HG02885 (cell line): ENCODE data around the gene PAX2.

Experiments used
- ATAC-seq: cut with Tn5 transposase; IDR thresholded peaks from one replicate; pipeline ENCODE4 v1.9.1; 2021; ENCODE audit warnings: mild to moderate bottlenecking; ENCODE audit not compliant: unreplicated experiment, poor library complexity

The PAX2 gene

GRCh38 chr10:100829097-100829870 lies 83.9 kb downstream of the PAX2 start:
- no peak for ATAC-seq

GRCh38 chr10:100829933-100830727 lies 84.7 kb downstream of the PAX2 start:
- ATAC-seq = no peak

- ATAC-seq = no peak
Observed at GRCh38 chr10:100830728-100831111, 85.3 kb downstream of the PAX2 start.

GRCh38 chr10:100831742-100832141 lies 86.4 kb downstream of the PAX2 start:
- no peak for ATAC-seq

GRCh38 chr10:100835810-100836209 lies 90.4 kb downstream of the PAX2 start:
- no peak for ATAC-seq

GRCh38 chr10:100836891-100837290 lies 91.5 kb downstream of the PAX2 start:
- no peak for ATAC-seq

GRCh38 chr10:100837300-100837699 lies 91.9 kb downstream of the PAX2 start:
- no peak for ATAC-seq

GRCh38 chr10:100838986-100839385 lies 93.6 kb downstream of the PAX2 start:
- no peak for ATAC-seq

GRCh38 chr10:100841528-100841927 lies 96.1 kb downstream of the PAX2 start:
- no peak for ATAC-seq

- no peak for ATAC-seq
Observed at GRCh38 chr10:100847440-100847839, 102.1 kb downstream of the PAX2 start.

GRCh38 chr10:100848770-100849169 lies 103.4 kb downstream of the PAX2 start:
- no peak for ATAC-seq

- ATAC-seq = no peak
Observed at GRCh38 chr10:100858261-100858660, 112.9 kb downstream of the PAX2 start.

GRCh38 chr10:100858747-100859483 lies 113.5 kb downstream of the PAX2 start:
- no peak for ATAC-seq

GRCh38 chr10:100859484-100859763 lies 114.0 kb downstream of the PAX2 start:
- no peak for ATAC-seq

- no peak for ATAC-seq
Observed at GRCh38 chr10:100863433-100863832, 118.1 kb downstream of the PAX2 start.

GRCh38 chr10:100864036-100864885 lies 118.9 kb downstream of the PAX2 start:
- no peak for ATAC-seq

- no peak for ATAC-seq
Observed at GRCh38 chr10:100864978-100865377, 119.6 kb downstream of the PAX2 start.

- ATAC-seq = no peak
Observed at GRCh38 chr10:100866010-100866409, 120.6 kb downstream of the PAX2 start.

GRCh38 chr10:100866575-100867098 lies 121.3 kb downstream of the PAX2 start:
- ATAC-seq = no peak
